GM18508 (cell line): Measurements from ENCODE around the gene MERTK.
"Not testable (repeated sequence)": the region's sequence is repeated elsewhere in the genome, so short reads cannot be mapped to it uniquely, and the experiment has no call there.

Experiments used
- ATAC-seq: cut with Tn5 transposase; IDR thresholded peaks from one replicate; pipeline ENCODE4 v1.9.1; 2021; ENCODE audit warnings: moderate number of reproducible peaks; ENCODE audit not compliant: insufficient read depth, unreplicated experiment

MERTK gene

DNA sequence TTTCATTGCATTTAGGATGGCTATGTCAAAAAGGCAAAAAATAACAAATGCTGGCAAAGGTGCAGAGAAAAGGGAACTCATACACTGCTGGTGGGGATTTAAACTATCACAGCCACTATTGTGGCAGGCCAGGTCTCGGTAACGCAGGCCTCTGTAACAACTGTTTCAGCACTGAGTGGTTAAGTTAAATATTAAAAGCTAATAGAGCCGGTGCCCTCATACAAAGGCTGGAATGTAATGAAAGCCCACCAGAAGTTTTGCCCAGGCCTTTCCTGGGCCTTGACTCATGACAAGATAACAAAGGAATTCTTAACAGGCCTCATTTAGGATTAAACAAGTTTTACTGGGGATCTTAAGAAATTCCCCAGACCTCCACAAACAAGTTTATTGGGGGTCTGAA is 10.7 kb downstream of the MERTK start:
- ATAC-seq = no peak

DNA sequence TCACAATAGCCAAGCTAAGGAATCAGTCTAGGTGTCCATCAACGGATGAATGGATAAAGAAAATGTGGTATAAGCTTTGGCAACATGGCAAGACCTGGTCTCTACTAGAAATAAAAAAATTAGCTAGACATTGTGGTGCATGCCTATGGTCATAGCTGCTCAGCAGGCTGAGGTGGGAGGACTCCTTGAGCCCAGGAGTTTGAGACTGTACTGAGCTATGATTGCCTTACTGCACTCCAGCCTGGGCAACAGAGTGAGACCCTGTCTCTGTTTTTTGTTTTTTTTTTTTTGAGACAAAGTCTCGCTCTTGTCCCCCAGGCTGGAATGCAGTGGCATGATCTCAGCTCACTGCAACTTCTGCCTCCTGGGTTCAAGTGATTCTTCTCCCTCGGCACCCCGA is 11.6 kb downstream of the MERTK start:
- ATAC-seq = not testable (repeated sequence)

DNA sequence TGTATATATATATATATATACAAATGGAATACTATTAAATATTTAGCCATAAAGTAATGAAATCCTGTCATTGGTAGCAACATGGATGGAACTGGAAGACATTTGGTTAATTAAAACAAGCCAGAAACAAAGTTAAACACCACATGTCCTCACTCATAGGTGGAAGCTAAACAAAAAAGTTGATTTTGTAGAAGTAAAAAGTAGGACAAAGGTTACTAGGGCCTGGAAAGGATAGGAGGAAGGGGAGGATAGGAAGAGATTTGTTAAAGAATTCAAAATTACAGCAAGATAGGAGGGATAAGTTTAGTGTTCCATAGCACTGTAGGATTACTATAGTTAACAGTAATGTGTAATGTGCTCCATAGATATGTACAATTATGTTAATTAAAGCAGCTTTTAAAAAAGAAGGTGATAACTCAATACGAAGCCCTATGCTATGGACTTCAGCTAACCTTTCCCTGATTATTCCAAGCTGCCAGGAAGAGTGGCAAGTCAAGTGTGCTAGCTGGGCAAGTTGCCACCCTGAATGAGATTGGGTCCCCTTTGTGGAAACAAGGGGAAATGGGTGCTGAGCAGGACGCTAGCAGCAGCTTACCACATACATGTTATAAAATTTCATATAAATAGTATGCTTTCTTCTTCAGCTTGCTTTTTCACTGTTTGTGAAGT is 12.3 kb downstream of the MERTK start:
- no peak for ATAC-seq

DNA sequence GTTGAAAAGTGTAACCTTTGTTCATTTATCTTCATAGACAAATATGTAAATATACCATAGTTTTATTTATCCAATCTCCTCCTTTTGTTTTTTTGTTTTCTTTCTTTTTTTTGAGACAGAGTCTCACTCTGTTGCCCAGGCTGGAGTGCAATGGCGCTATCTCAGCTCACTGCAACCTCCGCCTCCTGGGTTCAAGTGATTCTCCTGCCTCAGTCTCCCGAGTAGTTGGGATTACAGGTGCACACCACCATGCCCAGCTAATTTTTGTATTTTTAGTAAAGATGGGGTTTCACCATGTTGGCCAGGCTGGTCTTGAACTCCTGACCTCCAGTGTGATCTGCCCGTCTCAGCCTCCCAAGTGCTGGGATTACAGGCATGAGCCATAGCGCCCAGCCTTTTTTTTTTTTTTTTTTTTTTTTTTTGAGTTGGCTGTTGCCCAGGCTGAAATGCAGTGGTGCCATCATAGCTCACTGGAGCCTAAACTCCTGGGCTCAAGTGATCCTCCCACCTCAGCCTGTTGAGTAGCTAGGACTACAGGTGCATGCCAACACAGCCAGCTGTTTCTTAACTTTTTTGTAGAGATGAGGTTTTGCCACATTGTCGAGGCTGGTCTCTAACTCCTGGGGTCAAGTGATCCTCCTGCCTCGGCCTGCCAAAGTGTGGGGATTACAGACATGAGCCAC is 13.0 kb downstream of the MERTK start:
- not testable (repeated sequence) for ATAC-seq

DNA sequence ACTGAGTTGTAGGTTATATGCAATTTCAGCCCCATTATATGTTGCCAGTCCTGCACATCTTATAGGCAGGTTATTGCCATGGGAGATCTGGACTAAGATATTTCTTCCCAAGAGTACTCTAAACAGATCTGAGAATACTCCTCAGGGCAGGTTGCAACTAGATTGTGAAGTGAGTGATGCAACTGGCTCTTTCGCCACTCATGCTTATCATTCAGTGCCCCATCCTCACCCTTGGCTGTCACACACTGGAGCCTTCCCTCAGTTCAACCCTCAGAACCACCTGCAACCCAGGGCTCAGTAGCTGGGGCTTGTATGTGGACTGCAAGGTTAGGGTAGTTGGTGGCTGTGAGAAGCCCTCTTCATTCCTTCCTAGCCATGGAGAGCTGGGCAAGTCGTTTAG is 14.1 kb downstream of the MERTK start:
- ATAC-seq = no peak

DNA sequence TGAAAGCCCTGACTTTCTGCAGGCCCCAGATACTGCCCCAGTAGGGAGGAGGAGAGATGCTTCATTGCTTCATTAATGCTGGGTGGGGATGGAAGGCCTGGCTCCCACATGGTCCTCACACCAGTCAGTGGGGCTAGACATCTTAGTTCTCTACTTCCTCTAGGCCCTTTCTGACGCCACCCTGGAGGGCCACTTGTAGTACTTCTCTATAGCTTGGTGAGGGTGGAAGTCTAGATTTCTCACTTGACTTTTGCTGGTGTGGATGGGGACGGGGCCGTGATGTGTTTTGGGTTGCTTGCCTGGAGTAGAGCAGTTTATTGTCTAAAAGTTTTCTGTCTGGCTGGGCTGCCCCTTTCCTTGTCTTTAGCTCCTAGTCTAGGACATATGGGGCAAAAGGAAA is 18.7 kb downstream of the MERTK start:
- ATAC-seq = no peak

DNA sequence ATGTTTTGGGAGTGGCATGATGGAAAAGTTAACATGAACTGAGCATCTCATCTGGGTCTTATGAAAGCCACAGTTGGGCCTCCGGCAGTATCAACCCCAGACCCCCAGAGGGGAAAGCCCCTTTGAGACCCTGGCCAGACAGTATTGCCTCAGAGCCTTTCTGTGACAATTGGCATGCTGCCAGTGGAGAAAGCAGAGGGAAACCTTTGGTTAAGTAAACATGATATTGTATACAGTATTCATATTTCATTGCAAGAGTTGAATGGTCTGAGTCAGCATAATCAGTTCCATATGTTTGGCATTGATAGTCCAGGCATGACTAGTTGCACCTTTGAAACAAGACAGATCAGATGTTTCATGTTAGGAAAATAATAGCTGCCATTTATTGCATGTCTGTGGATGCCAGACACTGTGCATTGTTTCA is 20.0 kb downstream of the MERTK start:
- no peak for ATAC-seq

DNA sequence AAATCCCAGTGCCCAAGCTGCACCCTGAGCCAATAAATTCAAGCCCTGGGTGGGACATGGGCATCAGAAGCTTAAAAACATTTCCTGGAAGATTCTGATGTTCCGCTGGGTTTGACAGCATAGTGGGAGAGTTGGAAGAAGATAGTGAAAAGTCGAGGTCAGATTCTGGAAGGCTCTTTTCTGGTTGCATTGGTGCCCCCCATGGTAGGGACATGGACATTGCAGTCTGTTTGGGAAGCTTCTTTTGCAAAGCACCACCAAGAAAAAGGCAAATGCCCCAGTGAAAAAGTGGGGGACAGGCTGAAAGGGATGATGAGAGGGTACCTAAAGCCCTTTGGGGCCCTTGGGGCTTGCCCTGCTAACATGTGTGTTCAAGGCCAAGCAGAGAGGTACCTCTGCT is 21.0 kb downstream of the MERTK start:
- no peak for ATAC-seq

DNA sequence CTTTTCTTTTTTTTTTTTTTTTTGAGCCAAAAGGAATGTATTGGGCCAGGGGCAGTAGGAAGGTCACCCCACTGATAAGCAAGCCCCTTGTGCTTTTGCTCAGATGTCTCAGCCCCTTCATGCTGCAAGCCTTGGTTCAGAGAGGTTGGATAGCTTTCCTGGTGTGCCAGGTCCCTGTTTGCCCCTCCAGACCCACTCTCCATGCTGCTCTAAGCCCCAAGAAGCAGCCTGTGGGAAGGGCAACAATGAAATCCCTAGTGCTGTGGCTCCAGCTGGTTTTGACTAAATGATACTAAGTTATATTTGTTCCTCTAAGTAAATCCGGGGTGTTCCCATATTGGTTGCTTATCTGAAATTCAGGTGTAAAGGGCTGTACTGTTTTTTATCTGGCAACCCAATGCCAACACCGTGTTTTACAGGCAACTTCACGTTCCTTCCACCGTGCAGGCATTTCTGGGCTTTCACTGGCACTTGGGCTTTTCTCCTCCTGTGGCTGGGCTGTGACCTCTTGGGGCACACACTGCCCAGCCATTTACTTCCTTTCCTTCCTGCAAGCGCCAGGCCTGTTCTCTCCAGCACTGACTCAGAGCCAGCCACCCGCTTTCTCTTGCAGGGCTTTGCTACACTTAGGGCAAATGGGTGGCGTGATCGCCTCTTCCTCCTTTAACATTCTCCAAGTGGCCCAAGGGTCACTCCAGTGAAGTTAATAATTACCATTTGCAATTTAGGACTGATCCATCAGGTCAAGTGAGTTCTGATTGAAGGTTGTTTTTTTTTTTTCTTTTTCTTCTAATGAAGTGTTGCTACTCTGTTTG is 21.6 kb downstream of the MERTK start:
- ATAC-seq = no peak

DNA sequence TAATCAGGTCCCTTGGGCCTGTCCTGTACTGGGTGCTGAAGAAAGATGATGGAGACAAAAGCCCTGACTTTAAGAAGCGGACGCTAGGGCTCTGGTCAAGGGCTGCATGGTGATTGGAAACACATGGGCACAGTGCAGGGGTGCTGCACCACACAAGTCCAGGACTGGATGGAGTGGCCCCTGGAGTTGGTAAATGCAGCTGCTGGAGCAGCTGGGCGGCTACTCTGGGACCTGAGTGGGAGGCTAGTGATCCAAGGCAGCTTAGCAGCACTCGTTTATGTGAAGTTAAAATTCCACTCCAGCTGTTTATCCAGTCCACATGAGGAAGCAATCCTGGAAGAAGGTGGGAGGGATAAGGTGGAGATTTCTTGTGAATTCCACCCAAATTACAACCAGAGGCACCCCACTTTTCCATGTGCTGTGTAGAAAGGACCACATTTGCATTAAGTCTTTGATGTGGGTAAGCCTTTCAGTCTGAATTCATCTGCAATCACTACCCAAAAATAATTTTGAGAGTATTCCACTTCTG is 24.9 kb downstream of the MERTK start:
- ATAC-seq = no peak

DNA sequence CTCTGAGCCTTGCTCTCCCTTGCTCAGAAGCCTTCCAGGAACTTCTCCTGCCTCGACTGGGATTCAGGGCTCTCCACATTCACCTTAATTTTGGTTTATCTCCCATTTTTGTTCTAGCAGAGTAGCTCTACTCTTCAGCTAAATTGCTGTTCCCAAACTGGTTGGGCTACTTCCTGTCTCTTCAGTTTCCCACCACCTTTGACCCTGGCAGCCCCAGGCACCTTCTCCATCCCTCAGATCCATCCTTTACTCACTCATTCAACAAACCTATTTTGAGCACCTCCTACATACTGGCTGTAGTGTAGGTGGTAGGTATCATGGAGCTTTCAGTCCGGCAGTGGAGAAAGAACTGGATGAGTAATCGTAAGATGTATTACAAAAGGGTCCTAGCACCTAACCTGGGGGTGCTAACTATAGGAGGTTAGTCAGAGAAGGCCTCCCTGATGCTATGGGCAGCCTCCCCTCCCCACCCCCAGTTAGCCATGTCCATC is 26.3 kb downstream of the MERTK start:
- ATAC-seq = no peak

DNA sequence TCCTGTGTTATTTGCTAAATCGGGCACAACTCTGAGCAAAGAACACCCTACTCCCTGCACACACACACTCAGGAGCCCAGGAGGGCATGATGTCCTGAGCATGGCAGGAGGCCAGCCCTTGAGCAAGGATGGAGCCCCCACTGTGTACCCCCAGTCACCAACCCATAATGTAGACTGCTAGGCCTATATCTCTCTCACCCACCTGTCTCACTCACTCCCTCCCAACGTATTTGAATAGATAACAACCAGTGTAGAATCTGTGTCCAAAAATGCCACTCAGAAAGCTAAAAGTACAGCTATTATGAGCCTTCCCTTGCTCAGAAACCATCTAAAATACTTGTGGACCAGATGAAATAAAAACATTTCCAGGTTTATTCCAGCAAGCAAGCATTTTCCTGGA is 29.3 kb downstream of the MERTK start:
- no peak for ATAC-seq

DNA sequence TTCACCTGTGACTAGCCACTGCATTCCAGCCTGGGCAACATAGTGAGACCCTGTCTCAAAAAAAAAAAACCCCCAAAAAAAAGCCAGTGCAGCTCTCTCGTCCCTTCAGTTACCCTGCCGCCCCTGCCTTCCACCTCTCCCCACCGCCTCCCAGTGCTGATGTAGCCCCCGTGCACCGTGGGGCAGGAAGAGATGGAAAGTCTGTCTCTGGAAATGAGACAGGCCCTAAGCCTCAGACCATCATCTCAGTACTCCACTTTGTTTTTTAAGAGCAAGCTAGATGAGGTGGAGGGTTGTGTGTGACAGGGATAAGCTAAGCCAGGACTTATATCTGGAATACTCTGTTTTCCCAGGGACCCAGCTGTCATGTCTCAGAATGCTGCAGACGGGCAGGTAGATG is 32.0 kb downstream of the MERTK start:
- no peak for ATAC-seq

DNA sequence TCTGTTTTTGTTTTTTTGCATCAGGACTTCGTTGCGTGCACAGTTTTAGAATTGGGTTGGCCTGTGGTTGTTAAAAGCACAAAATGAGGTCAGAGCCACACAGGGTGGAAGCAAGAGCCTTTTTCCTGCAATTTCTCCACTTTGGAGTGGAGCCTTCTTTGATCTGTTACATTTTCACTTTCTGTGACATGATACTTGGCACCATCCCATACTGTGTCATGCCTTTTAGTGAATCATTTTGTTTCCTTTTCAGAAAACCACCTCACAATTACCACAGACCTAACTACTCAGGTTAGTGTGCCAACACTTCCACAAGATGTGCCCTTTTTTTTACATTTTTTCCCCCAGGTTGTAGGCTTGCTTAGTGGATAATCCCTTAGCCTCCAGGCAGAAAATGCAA is 32.5 kb downstream of the MERTK start:
- ATAC-seq = no peak

DNA sequence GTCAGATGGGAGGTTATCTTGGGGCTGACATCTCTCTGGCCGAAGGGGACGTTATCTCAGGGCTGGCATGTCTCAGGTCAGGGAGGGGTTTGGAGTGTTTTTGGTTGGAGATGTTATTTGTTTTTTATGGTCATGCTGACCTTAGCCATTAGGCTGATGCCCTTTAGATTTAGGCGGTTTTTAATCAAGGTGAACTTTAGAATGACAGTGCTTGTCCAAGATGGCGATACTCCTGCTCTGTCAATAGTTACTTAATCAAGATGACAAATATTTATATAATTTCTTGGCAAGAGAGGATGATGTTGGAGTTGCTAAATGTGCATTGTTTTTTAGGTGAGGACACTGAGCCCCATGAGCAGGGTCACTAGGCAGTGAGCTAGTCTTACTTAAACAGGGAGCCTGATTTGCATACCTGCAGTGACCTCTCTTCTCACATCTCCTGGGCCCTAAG is 34.5 kb downstream of the MERTK start:
- ATAC-seq = no peak

DNA sequence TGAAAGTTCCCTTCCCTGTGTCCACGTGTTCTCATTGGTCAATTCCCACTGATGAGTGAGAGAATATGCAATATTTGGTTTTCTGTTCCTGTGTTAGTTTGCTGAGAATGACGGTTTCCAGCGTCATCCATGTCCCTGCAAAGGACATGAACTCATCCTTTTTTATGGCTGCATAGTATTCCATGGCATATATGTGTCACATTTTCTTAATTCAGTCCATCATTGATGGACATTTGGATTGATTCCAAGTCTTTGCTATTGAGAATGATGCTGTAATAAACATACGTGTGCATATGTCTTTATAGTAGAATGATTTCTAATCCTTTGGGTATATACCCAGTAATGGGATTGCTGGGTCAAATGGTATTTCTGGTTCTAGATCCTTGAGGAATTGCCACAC is 35.5 kb downstream of the MERTK start:
- not testable (repeated sequence) for ATAC-seq

DNA sequence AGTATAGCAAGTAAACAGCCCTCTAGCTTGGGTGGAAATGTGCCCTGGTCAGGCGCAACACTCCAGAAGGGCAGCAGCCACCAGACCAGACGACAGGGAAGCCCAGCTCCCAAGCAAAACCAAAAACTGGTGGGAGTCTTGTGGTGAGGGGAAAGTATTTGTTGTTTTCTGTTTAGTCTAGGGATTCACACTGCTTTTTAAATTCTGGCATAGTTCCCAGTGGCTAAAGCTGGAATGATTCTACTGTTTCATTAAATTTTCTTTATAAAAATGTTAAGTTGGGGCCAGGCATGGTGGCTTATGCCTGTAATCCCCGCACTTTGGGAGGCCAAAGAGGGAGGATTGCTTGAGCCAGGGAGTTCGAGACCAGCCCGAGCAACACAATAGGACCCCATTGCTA is 38.5 kb downstream of the MERTK start:
- ATAC-seq = no peak

DNA sequence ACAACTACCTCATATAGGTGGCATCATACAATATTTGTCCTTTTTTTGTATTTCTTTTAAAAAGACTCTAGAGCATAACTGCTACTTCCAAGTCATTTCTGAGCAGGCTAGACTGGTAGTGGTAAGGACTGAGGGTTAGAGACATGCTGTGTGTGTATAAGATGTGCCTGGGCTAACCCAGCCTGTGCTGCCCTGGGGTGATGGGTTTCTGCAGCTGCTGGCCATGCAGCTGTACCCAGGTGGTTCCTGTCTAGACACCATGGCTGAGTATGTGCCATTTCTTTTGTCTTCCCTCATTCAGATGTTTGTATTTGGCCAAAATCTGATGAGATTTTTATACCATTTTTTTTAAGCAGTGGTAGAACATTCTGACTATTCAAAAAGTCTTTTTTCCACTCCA is 40.0 kb downstream of the MERTK start:
- ATAC-seq = no peak

DNA sequence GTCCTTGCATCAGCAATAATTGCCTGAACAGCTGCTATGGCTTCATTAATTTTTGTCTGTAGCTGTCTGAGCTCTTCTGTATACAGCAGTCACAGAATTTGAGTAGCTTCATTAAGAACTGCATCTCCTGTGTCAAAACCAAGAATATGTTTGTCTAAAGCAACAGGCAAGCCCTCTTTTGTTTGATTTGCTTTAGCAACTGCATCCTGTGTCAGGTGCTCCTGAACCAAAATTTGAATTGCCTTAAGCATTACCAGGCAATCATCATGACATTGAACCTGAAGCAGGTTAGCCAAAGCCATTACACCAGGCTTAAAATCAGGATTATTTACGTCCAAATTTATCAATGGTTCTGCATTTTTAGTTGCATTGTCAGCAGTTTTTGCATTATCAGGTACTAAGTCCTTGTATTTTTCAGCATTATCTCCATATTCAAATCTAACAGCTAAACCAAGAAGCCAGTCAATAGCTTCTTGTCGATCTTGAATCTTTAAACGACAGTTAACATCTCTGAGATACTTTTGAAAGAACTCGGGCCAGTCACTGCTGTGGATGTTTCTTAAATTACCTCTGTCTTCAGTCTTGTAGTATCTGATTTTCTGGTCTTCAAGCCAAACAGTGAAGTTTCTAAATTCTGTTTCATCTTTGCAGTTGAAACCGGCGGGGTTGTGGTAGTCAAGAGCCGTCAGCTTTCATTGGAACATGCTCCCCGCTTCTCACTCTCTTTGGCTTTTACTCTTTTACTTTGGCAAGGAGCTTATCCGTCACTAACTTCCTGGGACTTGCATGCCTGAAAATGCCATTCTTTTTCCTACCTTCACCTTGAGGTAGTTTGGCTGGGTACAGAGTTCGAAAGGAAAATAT is 42.2 kb downstream of the MERTK start:
- ATAC-seq = no peak

DNA sequence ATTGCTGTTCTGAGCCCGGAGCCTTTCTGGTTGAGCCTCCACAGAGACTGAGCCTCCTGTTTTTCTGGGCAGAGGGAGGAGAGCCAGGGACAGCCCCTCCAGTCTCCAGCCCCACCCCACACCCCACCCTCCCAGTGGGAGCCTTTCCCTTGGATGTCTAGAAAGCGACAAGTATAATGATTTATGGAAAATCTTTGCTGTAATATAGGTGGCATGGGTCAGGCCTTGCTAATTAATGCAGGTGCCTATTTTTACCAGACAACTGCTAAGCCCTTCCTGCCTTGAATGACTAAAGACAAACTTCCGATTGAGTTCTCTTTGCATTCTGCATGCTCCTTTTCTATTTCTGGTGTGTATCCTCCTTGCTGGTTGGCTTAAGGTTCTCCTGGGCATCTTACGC is 43.1 kb downstream of the MERTK start:
- ATAC-seq = no peak
